Stimulated activated CD4-positive, alpha-beta T cell treated with anti-CD3 and anti-CD28 coated beads, Interleukin-2, amount 100 ng/mL, for 48 hours (primary cell): ENCODE data around the gene GUCY1A1.

Source experiments
- DNase-seq, 2 donors: peaks; one replicate each; pipeline ENCODE4 v3.0.0-alpha.2; 2020

GUCY1A1 gene

GRCh38 chr4:155781249-155781831 is 114.7 kb downstream of the GUCY1A1 start:
- DNase-seq: no peak
